A673 (cell line): ENCODE results near the gene CHRNA7. TPM values are rescaled to one million over a fixed set of nuclear protein-coding genes. Genes with fewer than 3 reads are reported as not detected.

Source experiments
- BruUV-seq: library from RNA; stranded (reverse); fragments of 400-500 nt; replicated peaks from 2 replicates; lab custom pipeline; 2021; lab: Mats Ljungman, UMichigan
- CTCF ChIA-PET: fragments of 300-600 bp; sonication (Branson Sonifier 250); formaldehyde crosslinking; loops from one replicate; lab custom pipeline; 2022; ENCODE audit warnings: antibody characterized with exemption; lab: Charles Lee
- POLR2A ChIA-PET: fragments of 300-600 bp; sonication (Branson Sonifier 250); formaldehyde crosslinking; loops from one replicate; lab custom pipeline; 2022; ENCODE audit warnings: antibody characterized with exemption; ENCODE audit not compliant: low non-redundant PET; lab: Charles Lee
- DNase-seq: peaks from one replicate; pipeline ENCODE4 v3.0.0-alpha.2; 2015; ENCODE audit warnings: low spot score
- H3K27ac ChIP-seq: fragments of 200-600 bp; sonication (generic); 2 replicates; pipeline ENCODE4 v1.5.1; 2016; ENCODE audit warnings: mixed run types, low read depth, mild to moderate bottlenecking, mixed read lengths, antibody characterized with exemption, low read length; ENCODE audit not compliant: poor library complexity, severe bottlenecking
- H3K27me3 ChIP-seq: fragments of 200-600 bp; sonication (generic); replicated peaks from 2 replicates; pipeline ENCODE4 v1.6.1; 2017; ENCODE audit warnings: mixed run types, low read depth, mild to moderate bottlenecking, mixed read lengths, antibody characterized with exemption, low read length; ENCODE audit not compliant: insufficient read depth, poor library complexity
- H3K36me3 ChIP-seq: fragments of 200-600 bp; sonication (generic); 2 replicates; pipeline ENCODE4 v1.6.1; 2016; ENCODE audit warnings: mixed run types, mild to moderate bottlenecking, mixed read lengths, antibody characterized with exemption, low read length; ENCODE audit not compliant: insufficient read depth, poor library complexity, severe bottlenecking
- H3K4me1 ChIP-seq: fragments of 200-600 bp; sonication (generic); 2 replicates; pipeline ENCODE4 v1.6.1; 2017; ENCODE audit warnings: mixed run types, mild to moderate bottlenecking, mixed read lengths, antibody characterized with exemption, low read length; ENCODE audit not compliant: insufficient read depth, poor library complexity, severe bottlenecking
- H3K4me3 ChIP-seq: fragments of 200-600 bp; sonication (generic); 2 replicates; pipeline ENCODE4 v1.5.1; 2016; ENCODE audit warnings: low read depth, mixed run types, mild to moderate bottlenecking, mixed read lengths, low read length; ENCODE audit not compliant: poor library complexity, severe bottlenecking
- H3K9me3 ChIP-seq: fragments of 200-600 bp; sonication (generic); 2 replicates; pipeline ENCODE4 v1.6.1; 2016; ENCODE audit warnings: mixed run types, low read depth, mild to moderate bottlenecking, mixed read lengths, antibody characterized with exemption, low read length; ENCODE audit not compliant: poor library complexity, severe bottlenecking
- CTCF ChIP-seq: fragments of 300-800, 200-600 bp; sonication (generic); conservative IDR thresholded peaks from 2 replicates; pipeline ENCODE4 v1.5.1; 2017; ENCODE audit warnings: low read depth, mild to moderate bottlenecking, antibody characterized with exemption, low read length, moderate library complexity, mixed read lengths
- EZH2 ChIP-seq: fragments of 200-600 bp; sonication (generic); IDR thresholded peaks from 2 replicates; pipeline ENCODE4 v1.6.1; 2017; ENCODE audit warnings: borderline replicate concordance, low read depth, mild to moderate bottlenecking, mixed read lengths, antibody characterized with exemption, low read length; ENCODE audit not compliant: poor library complexity, severe bottlenecking
- intact Hi-C: fragments of 100-400 bp; cut with micrococcal nuclease; formaldehyde crosslinking; loops from one replicate; pipeline ENCODE4 v1.10.0; 2022; ENCODE audit not compliant: unreplicated experiment
- total RNA-seq: library from RNA; stranded (reverse); gene quantifications from 2 replicates; pipeline ENCODE4 v1.2.3, GENCODE V29; 2021

The CHRNA7 gene
- total RNA-seq, 1 experiment from 2014 or later = 3.7 TPM

- no peaks in the 10 kb centered on the region for H3K9me3 ChIP-seq
- intact Hi-C loops = no loop called here
- CTCF ChIA-PET = no interaction called here
- H3K4me3 ChIP-seq = no peak overlapping the region
- BruUV-seq = no TSS peak
- POLR2A ChIA-PET = no interaction called here
- no peaks in the 10 kb centered on the region for H3K36me3 ChIP-seq
- peaks cover 5% of the 10 kb centered on the region for H3K27me3 ChIP-seq
- TF ChIP-seq EZH2 = no peak
- no peak for TF ChIP-seq CTCF
- no peaks in the 10 kb centered on the region for H3K4me1 ChIP-seq
- H3K27ac ChIP-seq = no peak overlapping the region
- DNase-seq = no peak
These were observed 6.7 kb downstream of the CHRNA7 start for GRCh38 chr15:32036971-32037370.

GRCh38 chr15:32041294-32041693 lies 11.0 kb downstream of the CHRNA7 start:
- no peak overlapping the region for H3K27ac ChIP-seq
- POLR2A ChIA-PET = no interaction called here
- no peak for DNase-seq
- CTCF ChIA-PET = no interaction called here
- no peaks in the 10 kb centered on the region for H3K4me1 ChIP-seq
- no peaks in the 10 kb centered on the region for H3K9me3 ChIP-seq
- no TSS peak for BruUV-seq
- no peak overlapping the region for H3K4me3 ChIP-seq
- no peak for TF ChIP-seq CTCF
- no peak for TF ChIP-seq EZH2
- intact Hi-C loops = no loop called here
- H3K27me3 ChIP-seq = no peaks in the 10 kb centered on the region
- H3K36me3 ChIP-seq = no peaks in the 10 kb centered on the region

GRCh38 chr15:32042269-32042972 lies 12.1 kb downstream of the CHRNA7 start:
- BruUV-seq = no TSS peak
- CTCF ChIA-PET = no interaction called here
- Histone ChIP-seq H3K9me3 (no peaks in the 10 kb centered on the region), H3K36me3 (no peaks in the 10 kb centered on the region), H3K4me1 (no peaks in the 10 kb centered on the region), H3K27me3 (no peaks in the 10 kb centered on the region), H3K4me3 (no peak overlapping the region), H3K27ac (no peak overlapping the region)
- TF ChIP-seq EZH2 = no peak
- no peak for TF ChIP-seq CTCF
- POLR2A ChIA-PET = no interaction called here
- DNase-seq = peak; percentile 29
- intact Hi-C loops = no loop called here
